PC-3 (cell line): ENCODE measurements around the gene MAN2C1.
"Not testable (repeated sequence)": the region's sequence is repeated elsewhere in the genome, so short reads cannot be mapped to it uniquely, and the experiment has no call there.

Experiments used
- EZH2 ChIP-seq: fragments of 300-600 bp; sonication (generic); IDR thresholded peaks from one replicate; pipeline ENCODE4 v1.6.1; 2017; ENCODE audit warnings: antibody characterized with exemption, mild to moderate bottlenecking, low read length; ENCODE audit not compliant: unreplicated experiment
- TF ChIP-seq, protein P1 (sequence below): fragments of 300-600 bp; sonication (generic); conservative IDR thresholded peaks from 2 replicates; pipeline ENCODE4 v1.5.1; 2017; ENCODE audit warnings: antibody characterized with exemption, low read depth, mild to moderate bottlenecking, low read length

DNA sequence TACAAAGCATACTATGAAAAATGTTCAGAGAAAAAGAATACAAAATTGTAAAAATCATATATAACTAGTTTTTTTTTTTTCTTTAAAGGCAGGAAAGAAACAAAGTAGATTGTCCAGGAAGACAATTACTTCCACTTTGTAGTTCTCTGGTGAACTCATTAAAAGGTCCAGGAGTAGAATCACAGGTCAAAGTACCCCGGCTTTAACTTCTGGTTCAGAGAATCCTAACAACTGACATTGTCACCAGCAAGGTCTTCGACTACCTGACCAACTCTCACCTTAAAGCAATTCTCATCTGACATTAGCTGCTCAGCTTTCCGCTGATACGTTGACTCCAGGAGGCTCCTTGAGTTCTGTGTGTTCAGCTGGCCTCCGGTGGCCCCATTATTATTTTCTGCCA lies 15.6 kb upstream of the MAN2C1 start:
- TF ChIP-seq, protein P1, sequence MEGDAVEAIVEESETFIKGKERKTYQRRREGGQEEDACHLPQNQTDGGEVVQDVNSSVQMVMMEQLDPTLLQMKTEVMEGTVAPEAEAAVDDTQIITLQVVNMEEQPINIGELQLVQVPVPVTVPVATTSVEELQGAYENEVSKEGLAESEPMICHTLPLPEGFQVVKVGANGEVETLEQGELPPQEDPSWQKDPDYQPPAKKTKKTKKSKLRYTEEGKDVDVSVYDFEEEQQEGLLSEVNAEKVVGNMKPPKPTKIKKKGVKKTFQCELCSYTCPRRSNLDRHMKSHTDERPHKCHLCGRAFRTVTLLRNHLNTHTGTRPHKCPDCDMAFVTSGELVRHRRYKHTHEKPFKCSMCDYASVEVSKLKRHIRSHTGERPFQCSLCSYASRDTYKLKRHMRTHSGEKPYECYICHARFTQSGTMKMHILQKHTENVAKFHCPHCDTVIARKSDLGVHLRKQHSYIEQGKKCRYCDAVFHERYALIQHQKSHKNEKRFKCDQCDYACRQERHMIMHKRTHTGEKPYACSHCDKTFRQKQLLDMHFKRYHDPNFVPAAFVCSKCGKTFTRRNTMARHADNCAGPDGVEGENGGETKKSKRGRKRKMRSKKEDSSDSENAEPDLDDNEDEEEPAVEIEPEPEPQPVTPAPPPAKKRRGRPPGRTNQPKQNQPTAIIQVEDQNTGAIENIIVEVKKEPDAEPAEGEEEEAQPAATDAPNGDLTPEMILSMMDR: not testable (repeated sequence)
- TF ChIP-seq EZH2: not testable (repeated sequence)
